ENCODE results near the gene PRDM1. TPM values are rescaled to one million over a fixed set of nuclear protein-coding genes. Genes with fewer than 3 reads are reported as not detected.
A peak's percentile ranks its signal among the peaks of the same experiment; 100 is the strongest.

The PRDM1 gene
- total and polyA plus RNA-seq, 2 donors (not counting 1 experiment from before 2014, with no cell fraction given), result 2.8 to 5.4 TPM

GRCh38 chr6:106126482-106126881, 40.3 kb downstream of the PRDM1 start:
- Histone ChIP-seq H3K27ac (ENCODE audit: insufficient read depth, low read length) (no peak overlapping the region), H3K9ac (ENCODE audit: insufficient read depth, low read length) (no peak overlapping the region), H4K20me1 (ENCODE audit: control insufficient read depth, extremely low read depth, insufficient read depth, low read length) (no peaks in the 10 kb centered on the region), H2AFZ (ENCODE audit: low read length) (no peak overlapping the region), H3K27me3 (ENCODE audit: control insufficient read depth, insufficient read depth, low read length) (no peaks in the 10 kb centered on the region), H3K4me3 (replicated peaks in 1 of 4; ENCODE audit: control extremely low read depth in 1 of 4, insufficient read depth in 1 of 4, low read depth in 3 of 4, low read length in 4 of 4) (no peak overlapping the region), H3K79me2 (ENCODE audit: control insufficient read depth, insufficient read depth, low read length) (no peaks in the 10 kb centered on the region), H3K4me1 (ENCODE audit: control insufficient read depth, extremely low read depth, insufficient read depth, low read length) (peaks cover 2% of the 10 kb centered on the region), H3K36me3 (ENCODE audit: control insufficient read depth, insufficient read depth, low read length) (no peaks in the 10 kb centered on the region), H3K9me3 (ENCODE audit: control insufficient read depth, insufficient read depth, low read depth, low read length) (no peaks in the 10 kb centered on the region), H3K4me2 (ENCODE audit: extremely low read depth, insufficient read depth, low read length) (no peak overlapping the region)
- no peak for TF ChIP-seq CTCF (conservative IDR thresholded peaks at IDR 0.05 in 1 of 2, IDR thresholded peaks at IDR 0.05 in 1 of 2; ENCODE audit: low read depth in 1 of 2, low read length in 2 of 2)
- TF ChIP-seq EZH2 (IDR thresholded peaks at IDR 0.05; ENCODE audit: low read length, missing control alignments), result no peak
- no peak for DNase-seq (ENCODE audit: low read depth in 2 of 2)

- Histone ChIP-seq H3K9me3 (ENCODE audit: control insufficient read depth, insufficient read depth, low read depth, low read length) (no peaks in the 10 kb centered on the region), H2AFZ (ENCODE audit: low read length) (no peak overlapping the region), H3K4me2 (ENCODE audit: extremely low read depth, insufficient read depth, low read length) (peak overlapping the region; percentile 72), H3K9ac (ENCODE audit: insufficient read depth, low read length) (no peak overlapping the region), H3K4me1 (ENCODE audit: control insufficient read depth, extremely low read depth, insufficient read depth, low read length) (peaks cover 2% of the 10 kb centered on the region), H3K79me2 (ENCODE audit: control insufficient read depth, insufficient read depth, low read length) (no peaks in the 10 kb centered on the region), H3K4me3 (replicated peaks in 1 of 4; ENCODE audit: control extremely low read depth in 1 of 4, insufficient read depth in 1 of 4, low read depth in 3 of 4, low read length in 4 of 4) (peak overlapping the region in 1 of 4 experiments; percentile 11), H3K27ac (ENCODE audit: insufficient read depth, low read length) (no peak overlapping the region), H3K27me3 (ENCODE audit: control insufficient read depth, insufficient read depth, low read length) (no peaks in the 10 kb centered on the region), H3K36me3 (ENCODE audit: control insufficient read depth, insufficient read depth, low read length) (no peaks in the 10 kb centered on the region), H4K20me1 (ENCODE audit: control insufficient read depth, extremely low read depth, insufficient read depth, low read length) (no peaks in the 10 kb centered on the region)
- TF ChIP-seq EZH2 (IDR thresholded peaks at IDR 0.05; ENCODE audit: low read length, missing control alignments) (no peak), CTCF (conservative IDR thresholded peaks at IDR 0.05 in 1 of 2, IDR thresholded peaks at IDR 0.05 in 1 of 2; ENCODE audit: low read depth in 1 of 2, low read length in 2 of 2) (no peak)
- DNase-seq (ENCODE audit: low read depth in 2 of 2), result peak; percentile 76 to 95
Measured at GRCh38 chr6:106128981-106129781, 43.0 kb downstream of the PRDM1 start.

- Histone ChIP-seq H3K36me3 (ENCODE audit: control insufficient read depth, insufficient read depth, low read length) (no peaks in the 10 kb centered on the region), H3K27me3 (ENCODE audit: control insufficient read depth, insufficient read depth, low read length) (no peaks in the 10 kb centered on the region), H4K20me1 (ENCODE audit: control insufficient read depth, extremely low read depth, insufficient read depth, low read length) (no peaks in the 10 kb centered on the region), H3K79me2 (ENCODE audit: control insufficient read depth, insufficient read depth, low read length) (no peaks in the 10 kb centered on the region), H2AFZ (ENCODE audit: low read length) (no peak overlapping the region), H3K9ac (ENCODE audit: insufficient read depth, low read length) (no peak overlapping the region), H3K9me3 (ENCODE audit: control insufficient read depth, insufficient read depth, low read depth, low read length) (no peaks in the 10 kb centered on the region), H3K4me2 (ENCODE audit: extremely low read depth, insufficient read depth, low read length) (no peak overlapping the region), H3K27ac (ENCODE audit: insufficient read depth, low read length) (no peak overlapping the region), H3K4me1 (ENCODE audit: control insufficient read depth, extremely low read depth, insufficient read depth, low read length) (peaks cover 2% of the 10 kb centered on the region), H3K4me3 (replicated peaks in 1 of 4; ENCODE audit: control extremely low read depth in 1 of 4, insufficient read depth in 1 of 4, low read depth in 3 of 4, low read length in 4 of 4) (no peak overlapping the region)
- DNase-seq (ENCODE audit: low read depth in 2 of 2), result no peak
- TF ChIP-seq CTCF (conservative IDR thresholded peaks at IDR 0.05 in 1 of 2, IDR thresholded peaks at IDR 0.05 in 1 of 2; ENCODE audit: low read depth in 1 of 2, low read length in 2 of 2) (no peak), EZH2 (IDR thresholded peaks at IDR 0.05; ENCODE audit: low read length, missing control alignments) (no peak)
Measured at GRCh38 chr6:106132153-106132698, 46.1 kb downstream of the PRDM1 start.
